ENCODE results near the gene SLC37A3. TPM values are rescaled to one million over a fixed set of nuclear protein-coding genes. Genes with fewer than 3 reads are reported as not detected.

Gene SLC37A3
- total and polyA plus RNA-seq, 2 donors (not counting 1 experiment from before 2014, with no cell fraction given), result 9.1 to 20.1 TPM

DNA sequence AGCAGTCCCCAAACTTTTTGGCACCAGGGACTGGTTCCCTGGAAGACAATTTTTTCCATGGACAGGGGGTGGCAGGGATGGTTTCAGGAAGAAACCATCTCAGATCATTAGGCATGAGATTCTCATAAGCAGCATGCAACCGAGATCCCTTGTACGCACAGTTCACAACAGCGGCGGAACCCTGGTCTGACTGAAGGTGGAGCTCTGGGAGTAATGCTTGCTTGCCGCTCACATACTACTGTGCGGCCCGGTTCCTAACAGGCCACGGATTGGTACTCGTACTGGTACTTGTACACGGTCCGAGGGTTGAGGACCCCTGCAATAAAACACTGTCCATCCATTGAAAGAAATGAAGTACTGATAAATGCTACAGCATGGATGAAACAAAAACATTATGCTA lies 48.1 kb upstream of the SLC37A3 start:
- no peak overlapping the region for H3K27ac ChIP-seq (ENCODE audit: low read length in 2 of 2)
- H2AFZ ChIP-seq (ENCODE audit: insufficient read depth, low read depth, low read length, poor library complexity, severe bottlenecking), result no peak overlapping the region
- POLR2A ChIA-PET, result no interaction called here
- no peaks in the 10 kb centered on the region for H3K9me3 Mint-ChIP-seq (ENCODE audit: insufficient read depth)
- WGBS (ENCODE audit: insufficient coverage), result 100% methylated on average over 9 of the region's 11 CpGs
- H3K27me3 Mint-ChIP-seq, result no peaks in the 10 kb centered on the region
- no peak overlapping the region for H3K9ac ChIP-seq (ENCODE audit: low read length)
- no peak overlapping the region for H3K4me3 Mint-ChIP-seq
- no peak overlapping the region for H3K27ac Mint-ChIP-seq
- H3K4me1 Mint-ChIP-seq, result peaks cover 18% of the 10 kb centered on the region
- TF ChIP-seq EZH2 (IDR thresholded peaks at IDR 0.05; ENCODE audit: borderline replicate concordance, insufficient read depth, low read depth, low read length, poor library complexity, severe bottlenecking) (no peak), CTCF (IDR thresholded peaks at IDR 0.05) (no peak)
- H3K4me2 ChIP-seq (replicated peaks; ENCODE audit: low read depth, low read length, poor library complexity, severe bottlenecking), result no peak overlapping the region
- peaks cover 10 to 17% of the 10 kb centered on the region in 2 donors for H3K4me1 ChIP-seq (ENCODE audit: control insufficient read depth in 2 of 2, insufficient read depth in 2 of 2, low read length in 2 of 2)
- H3K36me3 ChIP-seq (replicated peaks in 1 of 2; ENCODE audit: control extremely low read depth in 1 of 2, control insufficient read depth in 1 of 2, extremely low read depth in 1 of 2, insufficient read depth in 2 of 2, low read length in 1 of 2), result no peaks in the 10 kb centered on the region
- H3K9me3 ChIP-seq (ENCODE audit: control extremely low read depth in 1 of 3, control insufficient read depth in 2 of 3, insufficient read depth in 1 of 3, low read length in 2 of 3), result no peaks in the 10 kb centered on the region
- H3K79me2 ChIP-seq (ENCODE audit: control insufficient read depth, insufficient read depth, low read length), result no peaks in the 10 kb centered on the region
- DNase-seq, result no peak
- H4K20me1 ChIP-seq (ENCODE audit: control insufficient read depth, insufficient read depth, low read length, poor library complexity, severe bottlenecking), result peaks cover 8% of the 10 kb centered on the region
- CTCF ChIA-PET, result no interaction called here
- H3K4me3 ChIP-seq (ENCODE audit: control extremely low read depth in 1 of 5, extremely low read depth in 1 of 5, insufficient read depth in 1 of 5, low read depth in 2 of 5, low read length in 4 of 5), result no peak overlapping the region
- H3K27me3 ChIP-seq (replicated peaks in 1 of 4; ENCODE audit: control extremely low read depth in 1 of 4, control insufficient read depth in 3 of 4, insufficient read depth in 4 of 4, low read length in 3 of 4), result no peaks in the 10 kb centered on the region
- ATAC-seq (ENCODE audit: low read depth), result no peak
- intact Hi-C loops (cut with micrococcal nuclease), result no loop called here

DNA sequence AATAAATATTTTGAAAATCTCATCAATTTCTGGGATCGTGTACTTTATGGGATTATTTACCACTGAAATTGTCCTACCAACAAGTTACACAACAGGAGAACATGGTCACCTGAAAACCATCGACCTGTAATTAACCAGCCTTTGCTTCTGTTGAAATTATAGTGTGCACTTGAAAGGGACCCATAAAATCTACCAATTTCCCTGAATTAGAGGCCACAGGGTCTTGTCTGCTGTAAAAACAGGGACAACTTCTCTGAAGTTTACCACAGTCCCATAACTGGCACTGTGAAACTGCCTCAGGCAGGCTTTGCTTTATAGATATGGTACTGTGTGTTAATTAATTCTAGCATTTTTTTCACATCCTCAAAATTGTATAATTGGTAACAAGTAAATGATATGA lies 43.2 kb upstream of the SLC37A3 start:
- no peaks in the 10 kb centered on the region for H3K79me2 ChIP-seq (ENCODE audit: control insufficient read depth, insufficient read depth, low read length)
- WGBS (ENCODE audit: insufficient coverage), result no CpG with 5 or more reads among the region's 2 CpGs

More for the DNA sequence above, 43.2 kb upstream of the SLC37A3 start:
- Histone ChIP-seq H3K4me2 (replicated peaks; ENCODE audit: low read depth, low read length, poor library complexity, severe bottlenecking) (no peak overlapping the region), H3K27me3 (replicated peaks in 1 of 4; ENCODE audit: control extremely low read depth in 1 of 4, control insufficient read depth in 3 of 4, insufficient read depth in 4 of 4, low read length in 3 of 4) (no peaks in the 10 kb centered on the region), H3K36me3 (replicated peaks in 1 of 2; ENCODE audit: control extremely low read depth in 1 of 2, control insufficient read depth in 1 of 2, extremely low read depth in 1 of 2, insufficient read depth in 2 of 2, low read length in 1 of 2) (no peaks in the 10 kb centered on the region), H3K27ac (ENCODE audit: low read length in 2 of 2) (no peak overlapping the region), H3K4me1 (ENCODE audit: control insufficient read depth in 2 of 2, insufficient read depth in 2 of 2, low read length in 2 of 2) (no peaks in the 10 kb centered on the region), H4K20me1 (ENCODE audit: control insufficient read depth, insufficient read depth, low read length, poor library complexity, severe bottlenecking) (no peaks in the 10 kb centered on the region), H2AFZ (ENCODE audit: insufficient read depth, low read depth, low read length, poor library complexity, severe bottlenecking) (no peak overlapping the region), H3K4me3 (ENCODE audit: control extremely low read depth in 1 of 5, extremely low read depth in 1 of 5, insufficient read depth in 1 of 5, low read depth in 2 of 5, low read length in 4 of 5) (no peak overlapping the region), H3K9me3 (ENCODE audit: control extremely low read depth in 1 of 3, control insufficient read depth in 2 of 3, insufficient read depth in 1 of 3, low read length in 2 of 3) (no peaks in the 10 kb centered on the region), H3K9ac (ENCODE audit: low read length) (no peak overlapping the region)
- ChIA-PET CTCF (no interaction called here), POLR2A (no interaction called here)
- ATAC-seq (ENCODE audit: low read depth) (no peak), DNase-seq (no peak)
- no peaks in the 10 kb centered on the region for H3K27me3 Mint-ChIP-seq
- H3K4me3 Mint-ChIP-seq, result no peak overlapping the region
- intact Hi-C loops (cut with micrococcal nuclease), result no loop called here
- no peaks in the 10 kb centered on the region for H3K4me1 Mint-ChIP-seq
- H3K9me3 Mint-ChIP-seq (ENCODE audit: insufficient read depth), result no peaks in the 10 kb centered on the region
- H3K27ac Mint-ChIP-seq, result no peak overlapping the region
- TF ChIP-seq CTCF (IDR thresholded peaks at IDR 0.05) (no peak), EZH2 (IDR thresholded peaks at IDR 0.05; ENCODE audit: borderline replicate concordance, insufficient read depth, low read depth, low read length, poor library complexity, severe bottlenecking) (no peak)

Data from B cell (primary cell).